GM18502 (cell line): Measurements from ENCODE around the gene ZCCHC14.

Source experiments
- ATAC-seq: cut with Tn5 transposase; IDR thresholded peaks from one replicate; pipeline ENCODE4 v1.9.1; 2021; ENCODE audit warnings: mild to moderate bottlenecking; ENCODE audit not compliant: unreplicated experiment, poor library complexity

ZCCHC14 gene

DNA sequence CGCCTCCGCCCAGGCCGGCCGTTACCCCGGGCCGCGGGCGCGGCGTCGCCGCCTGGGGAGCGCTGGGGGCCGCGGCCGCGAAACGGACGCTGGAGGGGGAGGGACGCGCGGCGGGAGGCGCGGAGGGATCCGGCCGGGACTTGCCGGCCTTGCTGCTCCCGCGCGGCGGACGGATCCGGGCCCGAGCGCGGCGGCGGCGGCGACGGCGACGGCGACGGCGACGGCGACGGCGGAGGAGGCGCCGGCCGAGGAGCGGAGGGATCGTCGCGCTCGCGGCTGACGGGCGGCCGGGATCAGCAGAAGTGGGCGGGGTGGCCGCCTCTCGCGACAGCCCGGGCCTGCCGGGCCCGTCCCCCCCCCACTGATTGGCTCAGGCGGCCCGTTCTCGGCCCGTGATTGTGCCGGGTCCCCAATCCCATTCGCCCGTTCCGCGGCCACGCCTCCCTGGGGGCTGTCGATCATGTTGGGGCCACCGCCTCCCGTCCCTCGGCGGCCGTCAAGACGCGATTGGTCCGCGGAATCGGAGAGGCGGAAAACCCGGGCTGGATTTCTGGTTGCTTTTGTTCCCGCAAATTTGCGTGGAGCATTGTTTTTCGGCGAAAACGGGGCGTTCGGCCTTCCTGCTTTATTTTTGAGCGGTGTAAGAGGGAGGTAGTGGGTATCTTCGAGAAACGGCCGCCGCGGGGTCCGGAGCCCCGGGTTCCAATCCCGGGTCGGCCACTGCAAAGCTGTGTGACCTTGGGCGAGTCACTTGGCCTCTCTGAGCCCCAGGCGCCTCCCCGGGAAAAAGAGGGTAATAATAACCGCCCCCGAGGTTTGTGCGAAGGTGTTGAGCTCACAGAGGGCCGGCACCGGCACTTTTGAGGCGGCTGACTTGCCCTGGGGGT is at the start of gene ZCCHC14:
ZCCHC14 (minus strand) TSS at position 304 of the 887 bp plus-strand sequence. CDS start 786 bp downstream, outside the sequence.
- ATAC-seq: peak; percentile 87

DNA sequence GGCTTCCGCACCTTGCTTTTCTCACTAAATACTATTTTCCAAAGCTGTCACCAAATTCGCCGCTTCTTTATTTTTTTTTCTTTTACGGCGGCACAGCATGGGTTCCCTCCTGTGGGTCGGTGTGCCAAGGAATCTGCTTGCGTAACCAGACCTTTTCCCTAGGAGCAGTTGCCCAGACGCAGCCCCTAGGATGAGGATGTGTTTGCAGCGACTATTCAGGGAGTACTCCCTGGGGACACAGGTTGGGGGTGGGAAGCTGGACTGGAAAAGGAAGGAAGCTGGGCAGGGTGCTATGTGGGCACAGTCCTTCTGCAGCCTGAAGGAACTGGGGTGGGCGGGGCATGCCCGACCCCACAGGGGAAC is 49.0 kb upstream of the ZCCHC14 start:
- ATAC-seq: no peak

DNA sequence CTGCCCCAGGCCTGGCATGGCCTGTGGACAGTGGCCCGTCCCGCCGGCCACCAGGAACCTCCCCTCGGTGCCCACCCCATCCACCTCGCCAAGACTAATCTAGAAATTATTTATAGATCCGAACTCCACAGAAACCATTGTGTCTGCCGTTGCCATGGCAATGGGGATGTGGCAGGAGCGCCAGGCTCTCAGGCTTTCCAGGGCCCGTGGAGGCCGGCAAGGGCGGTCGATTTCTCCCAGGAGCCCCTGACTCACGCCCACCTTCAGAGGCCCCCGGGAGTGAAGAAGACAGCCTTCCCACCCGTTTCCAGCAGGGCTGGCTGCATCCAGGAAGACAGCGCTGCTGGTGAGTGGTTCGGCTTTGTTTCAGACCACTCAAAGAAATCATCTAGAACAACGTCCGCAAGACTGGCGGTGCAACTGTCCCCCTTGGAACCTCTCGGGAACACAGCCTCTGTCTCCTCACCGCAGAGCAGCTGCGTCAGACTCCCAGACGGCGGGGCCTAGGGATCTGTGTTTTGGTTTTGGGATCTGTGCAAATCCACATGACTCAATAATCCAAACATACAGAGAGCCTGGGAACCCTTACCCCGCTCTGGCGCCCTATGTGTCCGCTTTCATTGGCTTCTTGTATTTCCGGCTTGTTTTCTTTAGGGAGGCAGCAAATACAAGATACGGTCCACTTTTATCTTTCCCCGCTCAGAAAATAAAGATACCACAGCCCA is 48.5 kb upstream of the ZCCHC14 start:
- no peak for ATAC-seq

DNA sequence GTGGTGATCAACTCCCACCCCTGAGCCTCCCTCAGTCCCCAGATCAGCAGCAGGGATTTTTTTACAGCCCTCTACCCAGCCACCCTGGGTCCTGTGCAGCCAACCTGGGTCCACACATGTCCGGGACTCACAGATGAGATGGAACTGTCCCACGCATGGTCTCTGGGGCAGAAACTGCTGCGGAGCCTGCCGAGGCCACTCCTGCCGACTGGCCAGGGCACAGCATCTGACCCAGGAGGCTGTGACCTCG is 48.0 kb upstream of the ZCCHC14 start:
- ATAC-seq: no peak

DNA sequence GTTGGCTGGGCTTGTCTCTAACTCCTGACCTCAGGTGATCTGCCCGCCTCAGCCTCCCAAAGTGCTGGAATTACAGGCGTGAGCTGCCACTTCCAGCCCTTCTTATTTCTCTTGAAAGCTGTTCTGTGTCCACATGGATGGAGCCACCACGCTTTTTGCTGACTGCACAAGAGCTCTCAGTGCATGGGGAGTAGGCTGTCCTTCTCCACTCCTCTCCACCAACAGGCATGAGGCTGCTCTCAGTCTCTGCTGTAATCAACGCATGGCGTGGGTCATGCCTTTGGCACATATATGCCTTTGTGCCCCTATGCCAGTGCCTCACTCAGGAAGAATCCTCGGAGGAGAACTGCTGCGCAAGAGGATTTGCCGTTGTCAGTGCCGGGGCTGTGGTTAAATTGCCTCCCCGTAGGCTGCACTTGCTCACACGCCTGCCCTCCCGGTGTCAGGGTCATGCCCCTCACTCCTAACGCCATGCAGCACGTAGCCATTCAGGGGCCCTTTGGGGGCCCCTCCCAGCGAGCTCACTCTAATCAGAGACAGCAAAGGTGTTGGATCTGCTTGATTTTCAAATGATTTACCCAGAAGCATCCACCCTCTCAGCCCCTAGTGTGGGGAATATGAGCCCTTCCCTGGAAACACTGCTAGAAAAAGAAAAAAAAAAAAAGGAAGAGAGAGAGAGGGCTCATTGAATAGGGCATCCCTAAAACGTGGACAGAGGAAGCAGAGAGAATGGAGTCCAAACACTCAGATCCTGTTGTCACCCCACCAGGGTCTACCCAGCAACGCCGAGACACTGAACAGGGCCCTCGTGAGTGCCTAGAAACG is 47.5 kb upstream of the ZCCHC14 start:
- no peak for ATAC-seq

DNA sequence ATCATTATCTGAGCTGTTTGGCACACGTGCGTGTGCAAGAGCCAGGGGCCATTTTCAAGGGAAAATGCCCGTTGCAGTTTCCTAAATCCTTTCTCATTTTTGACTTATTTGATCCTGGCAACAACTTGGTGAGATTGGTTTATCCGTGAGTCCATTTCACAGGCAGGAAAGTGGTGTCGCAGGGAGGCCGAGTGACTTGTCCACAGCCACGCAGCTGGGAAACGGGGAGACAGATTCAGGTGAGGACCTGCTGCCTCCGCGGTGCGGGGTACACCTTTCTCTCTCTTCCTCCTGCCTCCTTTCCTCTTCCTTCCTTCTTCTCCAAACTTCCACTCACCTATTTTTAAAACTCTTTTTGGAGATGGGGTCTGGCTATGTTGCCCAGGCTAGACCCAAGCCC is 46.3 kb upstream of the ZCCHC14 start:
- no peak for ATAC-seq

DNA sequence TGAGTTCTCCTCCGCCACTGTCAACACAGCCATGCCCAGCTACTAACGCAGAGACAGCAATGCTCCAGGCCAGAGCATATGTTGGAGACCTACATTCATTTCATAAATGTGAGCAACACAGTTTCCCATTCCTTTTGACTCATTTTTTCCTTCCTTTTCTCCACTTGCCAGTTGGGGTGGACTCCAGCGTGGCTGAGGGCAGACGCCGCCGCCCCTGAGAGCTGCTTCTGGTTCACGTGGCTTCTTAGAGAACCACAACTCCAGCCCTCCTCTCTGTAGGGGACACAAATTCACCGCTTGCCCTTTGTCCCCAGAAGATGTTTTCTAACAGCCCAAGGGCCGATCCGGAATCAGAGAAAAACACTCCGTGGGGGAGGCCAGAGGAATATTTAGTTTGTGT is 45.8 kb upstream of the ZCCHC14 start:
- ATAC-seq: no peak

DNA sequence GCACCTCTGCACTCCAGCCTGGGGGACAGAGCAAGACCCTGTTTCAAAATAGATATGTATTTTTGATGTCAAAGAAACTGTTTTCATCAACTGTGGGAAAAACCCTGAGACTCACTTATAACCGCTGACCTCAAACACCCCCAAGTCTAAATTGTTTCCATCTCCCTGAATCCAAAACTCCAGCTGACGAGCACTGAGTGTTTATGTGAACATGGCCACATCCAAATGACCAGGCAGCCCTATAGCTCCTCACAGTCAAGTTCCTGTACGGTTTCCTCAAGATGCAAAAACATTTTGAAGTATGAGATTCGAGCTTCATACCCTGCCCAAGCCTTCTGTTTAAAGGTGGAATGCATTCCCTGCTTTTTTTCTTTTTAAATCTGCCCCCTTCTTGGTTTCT is 45.3 kb upstream of the ZCCHC14 start:
- no peak for ATAC-seq

DNA sequence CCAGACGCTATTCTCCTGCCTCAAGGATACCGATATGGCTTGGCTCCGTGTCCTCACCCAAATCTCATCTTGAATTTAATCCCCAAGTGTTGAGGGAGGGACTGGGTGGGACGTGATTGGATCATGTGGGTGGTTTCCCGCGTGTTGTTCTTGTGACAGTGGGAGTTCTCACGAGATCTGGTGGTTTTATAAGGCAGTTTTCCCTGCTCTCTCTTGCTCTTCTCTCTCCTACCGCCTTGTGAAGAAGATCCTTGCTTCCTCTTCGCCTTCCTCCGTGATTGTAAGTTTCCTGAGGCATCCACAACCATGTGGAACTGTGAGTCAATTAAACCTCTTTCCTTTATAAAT is 43.9 kb upstream of the ZCCHC14 start:
- no peak for ATAC-seq

DNA sequence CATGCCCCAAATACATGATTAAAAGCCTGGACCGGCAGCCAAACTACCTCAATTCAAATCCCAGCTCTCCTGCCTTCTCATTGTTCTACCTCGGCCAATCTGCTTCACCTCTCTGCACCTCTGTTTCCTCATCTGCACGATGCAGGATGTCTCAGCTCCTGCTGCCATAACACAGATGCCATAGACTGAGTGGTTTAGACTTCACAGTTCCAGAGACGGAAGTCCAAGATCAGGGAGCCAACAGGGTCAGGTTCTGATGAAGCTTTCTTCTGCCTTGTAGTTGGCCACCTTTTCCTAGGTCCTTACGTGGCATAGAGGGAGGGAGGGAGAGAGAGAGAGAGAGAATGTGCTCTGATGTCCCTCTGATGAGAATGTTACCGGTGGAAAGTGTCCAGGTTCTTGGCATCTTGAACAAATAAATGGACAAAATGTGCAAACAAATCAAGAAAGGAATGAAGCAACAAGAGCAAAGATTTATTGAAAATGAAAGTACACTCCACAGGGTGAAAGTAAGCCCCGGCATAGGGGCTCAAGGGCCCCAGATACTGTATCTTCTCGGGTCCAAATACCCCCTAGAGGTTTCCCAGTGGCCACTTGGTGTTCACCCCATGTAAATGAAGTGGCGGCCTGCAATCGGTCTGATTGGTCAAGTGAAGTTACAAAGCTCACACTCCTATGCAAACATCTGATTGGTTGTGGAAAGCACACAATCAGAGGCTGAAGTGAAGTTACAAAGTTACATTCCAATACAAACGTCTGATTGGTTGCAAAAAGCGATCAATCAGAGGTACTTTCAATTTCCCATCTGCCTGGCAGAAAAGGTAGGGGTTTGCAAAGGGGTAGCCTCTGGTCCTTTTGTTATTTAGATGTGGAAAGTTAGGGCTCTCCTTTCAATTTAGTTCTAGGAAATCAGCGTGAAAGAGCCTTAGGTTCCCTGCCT is 43.3 kb upstream of the ZCCHC14 start:
- ATAC-seq: no peak

DNA sequence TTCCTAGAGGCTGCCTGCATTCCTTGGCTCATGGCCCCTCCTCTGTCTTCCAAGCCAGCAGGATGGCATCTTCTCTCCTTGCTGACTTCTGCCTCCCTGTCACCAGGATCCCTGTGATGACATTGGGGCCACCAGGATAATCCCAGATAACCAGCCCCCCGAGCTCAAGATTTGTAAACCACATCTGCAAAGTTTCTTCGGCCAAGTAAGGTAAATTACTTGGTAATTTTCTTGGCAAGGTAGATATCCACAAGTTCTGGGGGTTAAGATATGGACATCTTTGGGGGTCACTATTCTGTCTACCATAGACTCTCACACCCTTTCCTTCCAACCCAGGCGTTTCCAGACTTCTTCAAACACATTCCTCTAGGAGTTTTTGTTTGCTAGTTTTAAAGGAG is 42.6 kb upstream of the ZCCHC14 start:
- ATAC-seq: no peak

DNA sequence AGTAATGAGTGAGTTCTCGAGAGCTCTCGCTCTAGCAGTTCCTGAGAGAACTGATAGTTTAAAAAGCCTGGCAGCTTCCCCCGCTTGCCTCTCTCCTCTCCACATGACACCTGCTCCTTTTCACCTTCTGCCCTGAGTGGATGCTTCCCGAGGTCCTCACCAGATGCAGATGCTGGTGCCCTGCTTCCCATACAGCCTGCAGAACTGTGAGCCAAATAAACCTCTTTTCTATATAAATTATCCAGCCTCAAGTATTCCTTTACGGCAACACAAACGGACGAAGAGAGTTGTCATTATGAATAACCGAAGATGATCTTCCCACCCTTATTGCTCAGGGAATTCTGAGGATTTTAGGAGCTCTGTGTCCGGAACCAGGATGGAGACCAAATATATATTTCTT is 41.9 kb upstream of the ZCCHC14 start:
- ATAC-seq: no peak

DNA sequence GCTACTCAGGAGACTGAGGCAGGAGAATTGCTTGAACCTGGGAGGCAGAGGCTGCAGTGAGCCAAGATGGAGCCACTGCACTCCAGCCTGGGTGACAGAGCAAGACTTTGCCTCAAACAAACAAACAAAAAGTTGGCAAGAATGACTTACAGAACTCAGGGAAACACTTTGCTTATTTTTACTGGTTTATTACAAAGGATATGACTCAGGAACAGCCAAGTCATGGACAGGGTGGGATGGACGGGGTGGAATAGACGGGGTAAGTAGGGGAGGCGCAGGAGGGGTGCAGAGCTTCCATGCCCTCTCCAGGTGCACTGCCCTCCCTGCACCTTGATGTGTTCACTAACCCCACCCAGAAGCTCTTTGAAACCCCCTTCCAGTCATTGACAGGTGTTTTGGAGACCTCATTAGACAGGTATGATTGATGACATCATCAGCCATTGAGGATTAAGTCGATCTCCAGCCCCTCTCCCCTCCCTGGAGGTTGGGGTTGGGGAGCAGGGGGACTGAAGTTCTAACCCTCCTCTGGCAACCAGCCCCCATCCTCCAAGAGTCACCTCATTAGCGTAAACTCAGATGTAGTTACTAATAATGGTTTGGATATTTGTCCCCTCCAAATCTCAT is 41.3 kb upstream of the ZCCHC14 start:
- ATAC-seq: no peak

DNA sequence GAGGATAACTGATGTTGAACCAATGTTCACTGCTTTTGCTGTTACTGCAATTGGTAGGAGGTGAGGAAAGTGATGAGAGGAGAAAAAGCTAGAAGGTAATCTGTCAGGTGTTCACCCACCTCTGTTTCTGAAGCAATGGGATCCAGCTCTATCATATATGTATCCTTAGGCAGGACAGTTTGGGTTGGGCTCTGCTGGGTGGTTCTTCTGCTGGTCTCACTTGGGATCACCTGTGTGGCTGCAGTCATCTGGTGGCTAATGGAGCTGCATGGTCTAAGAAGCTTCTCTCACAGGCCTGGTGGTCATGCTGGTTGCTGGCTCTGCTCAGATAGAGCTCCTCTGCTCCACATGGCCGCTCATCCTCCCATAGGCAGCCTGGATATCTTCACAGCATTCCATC is 40.2 kb upstream of the ZCCHC14 start:
- no peak for ATAC-seq

DNA sequence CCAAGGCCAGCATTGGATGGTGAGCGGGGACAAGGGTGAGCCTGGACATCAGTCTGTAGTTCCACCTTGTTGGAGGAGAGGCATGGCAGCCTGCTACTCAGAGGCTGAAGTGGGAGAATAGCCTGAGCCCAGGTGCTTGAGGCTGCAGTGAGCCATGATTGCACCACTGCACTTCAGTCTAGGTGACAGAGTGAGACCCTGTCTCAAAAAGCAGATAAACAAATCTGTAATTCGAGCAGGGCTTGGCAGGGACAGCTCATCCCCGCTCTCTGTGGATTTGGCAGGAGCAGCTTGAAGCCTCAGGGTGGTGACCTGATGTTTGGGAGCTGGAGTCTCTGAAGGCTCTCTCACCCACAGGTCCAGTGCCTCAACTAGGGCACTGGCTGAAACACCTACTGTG is 38.6 kb upstream of the ZCCHC14 start:
- ATAC-seq: no peak

DNA sequence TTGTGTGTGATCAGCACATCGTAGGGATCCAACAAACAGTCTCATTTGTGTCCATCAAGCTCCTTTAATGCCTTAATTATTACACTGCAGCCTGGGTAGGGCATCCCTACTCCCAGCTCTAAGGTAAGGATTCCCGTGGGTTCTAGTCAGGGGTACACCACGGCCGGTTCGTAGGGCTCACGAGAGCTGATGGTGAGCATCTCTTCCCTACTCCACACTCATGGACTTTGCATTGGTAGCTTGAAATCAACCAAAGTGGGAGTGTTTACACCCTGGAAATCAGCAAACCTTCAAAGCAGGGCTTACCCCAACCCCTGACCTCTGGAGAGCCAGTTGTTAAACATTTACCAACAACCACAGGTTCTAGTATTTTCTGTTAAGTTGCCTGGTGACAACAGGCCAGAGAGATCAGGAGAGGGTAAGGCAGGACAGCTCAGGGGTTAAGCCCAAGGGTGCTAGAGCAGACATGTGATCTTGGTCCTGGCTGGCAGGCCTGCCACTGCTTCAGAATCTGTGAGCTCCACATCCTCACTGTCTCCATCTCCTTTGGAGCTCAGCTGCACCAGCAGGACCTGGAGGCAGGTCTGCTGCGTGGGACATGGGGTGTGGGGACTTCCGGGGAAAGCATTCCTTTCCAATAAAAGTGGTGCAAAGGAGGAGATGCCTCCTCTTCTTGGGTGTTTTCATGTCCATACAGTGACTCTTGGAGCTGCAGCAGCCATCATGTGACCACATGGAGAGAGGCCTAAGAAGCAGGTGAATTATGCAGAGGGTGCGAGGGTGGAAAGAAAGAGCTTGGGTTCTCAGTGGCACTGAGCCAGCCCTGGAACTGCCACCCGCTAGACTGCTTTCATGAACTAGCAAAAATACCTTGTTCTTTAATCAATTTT is 36.1 kb upstream of the ZCCHC14 start:
- ATAC-seq: no peak

DNA sequence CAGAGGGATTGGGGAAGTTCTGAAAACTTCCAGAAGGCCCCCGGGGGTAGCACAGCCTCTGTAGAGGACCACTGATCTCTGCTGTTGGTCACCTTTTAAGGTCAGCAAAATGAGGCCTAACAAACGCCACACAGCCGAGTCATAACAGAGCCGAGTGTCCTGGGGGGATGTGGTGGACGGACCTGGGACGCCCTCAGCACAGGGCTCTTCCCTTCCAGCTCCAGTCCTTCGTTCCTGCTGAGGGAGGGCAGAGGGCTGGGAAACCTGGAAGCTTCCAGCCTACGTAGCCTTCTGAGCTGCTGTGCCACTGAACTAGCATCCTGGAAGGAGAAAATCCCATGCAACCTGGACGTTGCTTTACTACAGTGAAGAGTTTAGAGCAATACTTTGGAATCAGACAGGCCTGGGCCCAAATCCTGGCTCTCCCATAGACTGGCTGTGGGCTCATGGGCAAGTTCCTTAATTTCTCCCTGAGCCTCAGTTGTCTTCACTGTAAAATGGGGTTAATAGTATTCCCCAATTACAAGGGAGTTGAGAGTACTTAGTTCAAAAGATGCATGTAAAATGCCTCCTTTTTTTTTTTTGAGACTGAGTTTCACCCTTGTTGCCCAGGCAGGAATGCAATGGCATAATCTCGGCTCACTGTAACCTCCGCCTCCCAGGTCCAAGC is 34.4 kb upstream of the ZCCHC14 start:
- no peak for ATAC-seq

DNA sequence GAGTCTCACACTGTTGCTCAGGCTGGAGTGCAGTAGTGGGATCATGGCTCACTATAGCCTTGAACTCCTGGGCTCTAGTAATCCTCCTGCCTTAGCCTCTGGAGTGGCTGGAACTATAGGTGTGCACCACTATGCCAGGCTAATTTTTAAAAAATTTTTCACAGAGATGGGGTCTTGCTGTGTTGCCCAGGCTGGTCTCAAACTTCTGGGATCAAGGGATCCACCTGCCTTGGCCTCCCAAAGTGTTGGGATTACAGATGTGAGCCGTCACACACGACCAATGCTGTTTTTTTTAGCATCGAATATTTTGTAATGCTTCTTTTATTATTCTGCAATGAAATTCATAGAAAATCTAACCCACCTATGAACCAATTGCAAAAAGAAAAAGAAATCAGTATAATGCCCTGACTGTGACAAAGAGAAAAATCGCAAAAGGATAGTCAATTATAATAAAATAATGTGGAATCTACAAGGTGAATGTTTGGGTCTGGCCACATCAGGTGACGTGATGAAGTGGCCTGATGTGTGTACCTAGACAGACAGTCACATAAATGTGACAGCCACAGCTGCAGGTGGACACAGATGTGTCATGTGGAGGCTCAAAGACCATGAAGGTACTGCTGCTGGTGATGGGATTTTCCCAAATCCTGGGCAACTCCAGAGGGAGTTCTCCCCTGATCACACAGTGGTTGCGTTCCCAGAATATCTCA is 33.6 kb upstream of the ZCCHC14 start:
- ATAC-seq: no peak
